GM19025 (cell line): ENCODE measurements around the gene GALNT6.
A peak's percentile ranks its signal among the peaks of the same experiment; 100 is the strongest.

Experiments used
- ATAC-seq: cut with Tn5 transposase; IDR thresholded peaks from one replicate; pipeline ENCODE4 v1.9.1; 2021; ENCODE audit warnings: mild to moderate bottlenecking, low read depth, moderate library complexity; ENCODE audit not compliant: unreplicated experiment

Gene GALNT6

DNA sequence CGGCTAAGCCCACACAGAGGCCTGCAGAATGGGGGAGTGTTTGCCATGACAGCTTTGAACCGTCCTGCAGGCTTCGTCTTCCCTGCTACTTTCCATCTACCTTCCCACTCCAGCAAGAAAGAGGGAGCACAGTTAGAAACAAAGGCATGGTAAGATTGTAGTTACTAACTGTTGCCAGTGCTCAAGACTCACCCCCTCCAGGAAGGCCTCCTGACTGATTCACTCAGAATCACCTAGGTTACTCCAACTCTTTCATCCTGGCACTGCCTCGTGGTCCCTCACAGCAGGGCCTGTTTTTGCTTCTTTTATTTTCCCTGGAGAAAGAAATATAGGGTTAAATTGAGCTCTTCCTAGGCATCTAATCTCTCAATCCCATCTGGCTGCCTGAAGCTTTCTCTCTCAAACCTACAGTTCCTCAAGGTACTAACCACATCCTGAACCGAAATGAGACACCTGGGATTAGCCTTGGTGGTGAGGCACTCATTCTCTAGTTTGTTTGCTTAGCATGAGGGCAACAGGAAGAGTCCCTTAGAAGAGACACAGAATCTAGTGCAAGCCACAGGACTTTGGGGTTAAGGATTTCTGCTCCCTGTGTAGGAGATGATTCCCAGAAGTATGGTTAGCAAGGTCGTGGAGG is 7.8 kb downstream of the GALNT6 start:
- no peak for ATAC-seq

DNA sequence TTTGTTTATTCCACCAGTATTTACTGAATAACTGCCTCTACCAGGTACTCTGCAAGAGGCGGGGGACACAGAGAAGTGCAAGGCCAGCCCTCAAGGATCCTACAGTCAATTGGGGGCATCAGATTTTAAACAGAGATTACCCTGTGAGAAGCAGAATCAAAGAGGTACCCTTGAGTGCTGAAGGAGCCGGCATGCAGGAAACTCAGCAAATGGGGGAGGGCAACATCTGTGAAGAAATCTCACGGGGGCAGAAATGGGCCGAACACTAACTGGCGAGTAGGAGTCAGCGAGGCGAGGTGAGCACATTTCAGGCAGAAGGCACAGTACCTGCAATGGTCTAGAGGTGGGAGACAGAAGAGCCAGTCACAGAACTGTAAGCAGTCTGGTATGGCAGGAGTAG is 9.0 kb downstream of the GALNT6 start:
- no peak for ATAC-seq

- no peak for ATAC-seq
Observed at GRCh38 chr12:51381226-51382079, 9.8 kb downstream of the GALNT6 start.

DNA sequence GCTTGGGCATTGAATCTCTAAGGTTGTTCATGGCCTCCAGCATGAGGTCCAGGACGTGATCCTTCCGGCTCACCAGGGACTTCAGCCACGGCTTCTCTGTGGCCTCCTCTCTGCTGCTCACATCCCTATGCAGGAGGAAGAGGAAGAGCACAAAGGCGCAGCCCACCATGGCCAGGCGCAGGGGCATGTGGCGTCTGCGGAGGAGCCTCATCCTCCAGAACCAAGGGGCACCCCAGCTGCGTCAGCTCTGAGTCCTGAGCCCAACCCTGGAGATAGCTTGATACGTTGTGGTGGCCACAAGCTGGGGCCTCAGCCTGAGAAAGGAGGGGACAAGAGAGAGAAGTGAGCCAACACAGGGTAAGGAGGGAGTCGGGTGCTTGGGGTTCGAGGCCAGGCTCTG is 11.6 kb downstream of the GALNT6 start:
- no peak for ATAC-seq

GRCh38 chr12:51378749-51379148 is 12.5 kb downstream of the GALNT6 start:
- ATAC-seq = no peak

- ATAC-seq = no peak
Observed at GRCh38 chr12:51377099-51377984, 13.9 kb downstream of the GALNT6 start.

DNA sequence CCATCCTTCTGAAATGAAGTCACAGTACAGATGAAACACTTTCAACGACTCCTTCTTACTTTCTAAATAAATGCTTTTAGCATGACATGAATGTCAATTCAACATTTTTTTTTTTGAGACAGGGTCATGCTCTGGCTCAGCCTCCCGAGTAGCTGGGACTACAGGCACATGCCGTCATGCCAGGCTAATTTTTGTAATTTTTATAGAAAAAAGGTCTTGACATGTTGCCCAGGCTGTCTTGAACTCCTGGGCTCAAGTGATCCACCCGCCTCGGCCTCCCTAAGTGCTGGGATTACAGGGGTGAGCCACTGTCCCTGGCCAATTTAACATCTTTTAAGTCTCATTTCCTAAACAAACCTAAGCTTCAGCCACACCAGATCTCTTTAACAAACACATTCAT is 16.4 kb downstream of the GALNT6 start:
- ATAC-seq = no peak

DNA sequence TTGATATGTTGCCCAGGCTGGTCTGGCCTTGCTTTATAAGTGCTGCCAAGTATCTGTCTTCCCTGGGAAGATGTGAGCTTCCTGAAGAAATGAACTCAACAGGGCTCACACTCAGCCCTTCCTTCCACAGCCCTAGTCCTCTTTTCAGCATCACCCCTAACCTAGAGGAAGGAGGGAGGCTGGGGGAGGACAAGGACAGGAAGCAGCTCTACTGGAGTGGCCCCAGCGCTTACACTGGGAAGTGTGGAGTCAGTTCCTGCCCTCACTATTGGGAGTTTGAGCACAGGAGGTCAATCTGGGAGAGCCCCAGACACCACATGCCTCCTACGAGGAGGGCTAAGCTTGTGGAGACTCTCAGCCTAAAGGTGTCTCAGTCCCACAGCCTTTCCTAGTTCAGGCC is 16.8 kb downstream of the GALNT6 start:
- no peak for ATAC-seq

- no peak for ATAC-seq
Observed at GRCh38 chr12:51373187-51373586, 18.0 kb downstream of the GALNT6 start.

GRCh38 chr12:51372021-51372420 is 19.2 kb downstream of the GALNT6 start:
- no peak for ATAC-seq

DNA sequence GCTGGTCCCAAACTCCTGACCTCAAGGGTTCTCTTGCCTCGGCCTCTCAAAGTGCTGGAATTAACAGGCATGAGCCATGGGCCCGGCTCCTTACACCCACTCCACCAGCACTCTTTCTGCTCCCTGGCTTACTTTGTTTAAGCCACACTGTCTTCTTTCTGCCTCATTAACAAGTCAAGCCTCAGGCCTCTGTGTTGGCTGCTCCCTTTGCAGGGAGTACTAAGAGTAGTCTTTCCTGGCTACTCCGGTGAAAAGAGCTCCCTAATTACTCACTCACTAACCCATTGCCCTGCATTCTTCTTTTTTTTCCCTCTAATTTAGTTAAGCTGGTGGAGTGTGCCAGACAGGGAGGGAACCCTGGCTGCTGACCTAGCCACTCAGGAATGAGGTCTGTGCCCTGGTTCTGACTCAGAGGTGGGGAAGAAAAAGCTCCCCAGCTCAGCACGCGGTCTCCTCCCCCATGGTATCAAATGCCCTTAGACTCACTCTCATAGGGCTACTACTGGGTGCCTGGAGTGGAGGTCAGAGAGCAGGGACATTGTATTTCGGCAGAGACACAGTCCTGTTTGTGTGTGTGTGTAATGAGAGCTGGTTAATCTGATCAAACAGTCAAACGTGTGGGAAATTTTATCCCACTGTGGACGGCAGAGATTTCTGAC is 19.8 kb downstream of the GALNT6 start:
- ATAC-seq = no peak

- no peak for ATAC-seq
Observed at GRCh38 chr12:51370667-51371066, 20.5 kb downstream of the GALNT6 start.

- no peak for ATAC-seq
Observed at GRCh38 chr12:51369581-51369980, 21.6 kb downstream of the GALNT6 start.

DNA sequence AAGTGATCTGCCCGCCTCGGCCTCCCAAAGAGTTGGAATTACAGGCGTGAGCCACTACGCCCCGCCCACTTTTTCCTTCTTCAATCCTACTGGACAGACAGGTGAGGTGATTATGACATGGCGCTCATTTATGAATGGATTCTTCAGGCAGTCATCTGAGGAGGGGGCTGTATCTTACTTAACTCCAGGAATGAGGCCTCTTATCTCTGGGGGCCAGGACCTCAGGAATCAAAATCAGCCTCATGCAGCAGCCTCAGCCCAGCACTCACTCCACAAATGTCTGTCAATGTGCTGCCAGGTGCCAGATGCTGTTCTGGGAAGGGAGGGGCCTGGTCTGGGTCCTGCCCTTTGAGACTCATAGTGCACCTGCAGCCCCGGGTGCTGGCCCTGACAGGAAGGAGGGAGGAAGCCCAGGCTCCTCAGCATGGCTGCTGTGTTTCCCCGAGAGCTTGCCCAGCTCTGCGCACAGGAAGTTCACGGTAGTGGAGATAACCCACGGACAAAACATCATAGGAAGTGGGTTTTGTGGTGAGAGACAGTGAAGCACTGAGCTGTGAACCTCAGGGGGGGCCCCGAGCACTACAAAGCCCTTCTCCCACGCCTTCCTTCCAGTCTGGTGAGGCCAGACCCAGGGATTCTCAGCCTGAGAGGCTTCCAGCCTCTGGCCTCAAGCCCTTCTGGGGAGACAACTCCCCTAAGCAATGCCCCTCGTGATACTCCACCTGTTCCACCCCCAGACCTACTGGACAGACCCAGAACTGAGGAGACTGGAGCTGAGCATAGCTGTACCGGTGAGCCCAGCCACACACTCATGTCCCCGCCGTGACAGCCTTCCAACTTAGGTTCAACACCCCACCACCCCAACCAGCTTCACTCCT is 22.3 kb downstream of the GALNT6 start:
- peak; percentile 99 for ATAC-seq

DNA sequence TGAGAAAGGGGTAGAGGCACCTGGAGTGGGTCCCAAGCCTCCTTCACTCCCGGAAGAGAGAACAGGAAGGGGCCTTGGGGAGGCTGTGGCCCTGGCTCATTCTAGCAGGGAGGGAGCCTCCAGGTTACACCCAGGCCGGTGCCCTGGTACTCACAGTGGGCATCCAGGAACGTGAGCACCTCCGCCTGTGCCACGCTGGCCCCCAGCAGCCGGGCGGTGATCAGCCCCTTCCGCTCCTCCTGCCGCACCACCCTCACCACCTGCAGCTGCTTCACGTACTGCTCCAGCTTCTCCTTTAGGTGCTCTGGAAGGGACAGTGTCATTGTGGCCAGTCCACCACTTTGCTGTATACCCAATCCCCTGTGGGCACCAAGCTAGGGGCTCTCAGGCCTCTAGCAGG is 25.9 kb downstream of the GALNT6 start:
- no peak for ATAC-seq

DNA sequence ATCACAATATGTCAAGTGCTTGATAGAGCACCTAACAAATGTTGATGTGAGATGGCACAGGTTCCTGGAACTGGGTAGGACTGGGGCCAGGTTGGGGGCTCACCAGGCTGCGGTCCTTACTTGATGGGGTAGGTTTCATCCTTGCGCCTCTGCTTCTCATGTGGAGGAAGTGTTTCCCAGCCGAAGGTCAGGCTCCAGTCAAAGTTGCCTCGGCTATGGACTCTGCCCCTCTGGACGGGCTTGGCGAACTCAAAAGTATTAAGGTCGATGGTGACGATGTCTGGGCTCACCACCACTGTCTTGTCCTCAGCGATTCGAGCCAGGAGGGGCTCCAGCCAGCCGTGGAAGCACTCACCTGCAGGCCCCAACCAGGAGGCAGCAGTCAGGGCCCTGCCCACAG is 27.2 kb downstream of the GALNT6 start:
- ATAC-seq = no peak

GRCh38 chr12:51362747-51363342 is 28.4 kb downstream of the GALNT6 start:
- no peak for ATAC-seq

GRCh38 chr12:51362307-51362706 is 28.9 kb downstream of the GALNT6 start:
- no peak for ATAC-seq
